NCI-H526 treated with DMSO at 0.1 percent for 48 hours (cell line): ENCODE measurements around the gene SNAP47.
A peak's percentile ranks its signal among the peaks of the same experiment; 100 is the strongest.
"Not testable (repeated sequence)": the region's sequence is repeated elsewhere in the genome, so short reads cannot be mapped to it uniquely, and the experiment has no call there.

Source experiments
- DNase-seq: peaks from one replicate; lab custom pipeline; 2025; lab: John Stamatoyannopoulos, UW

Gene SNAP47

DNA sequence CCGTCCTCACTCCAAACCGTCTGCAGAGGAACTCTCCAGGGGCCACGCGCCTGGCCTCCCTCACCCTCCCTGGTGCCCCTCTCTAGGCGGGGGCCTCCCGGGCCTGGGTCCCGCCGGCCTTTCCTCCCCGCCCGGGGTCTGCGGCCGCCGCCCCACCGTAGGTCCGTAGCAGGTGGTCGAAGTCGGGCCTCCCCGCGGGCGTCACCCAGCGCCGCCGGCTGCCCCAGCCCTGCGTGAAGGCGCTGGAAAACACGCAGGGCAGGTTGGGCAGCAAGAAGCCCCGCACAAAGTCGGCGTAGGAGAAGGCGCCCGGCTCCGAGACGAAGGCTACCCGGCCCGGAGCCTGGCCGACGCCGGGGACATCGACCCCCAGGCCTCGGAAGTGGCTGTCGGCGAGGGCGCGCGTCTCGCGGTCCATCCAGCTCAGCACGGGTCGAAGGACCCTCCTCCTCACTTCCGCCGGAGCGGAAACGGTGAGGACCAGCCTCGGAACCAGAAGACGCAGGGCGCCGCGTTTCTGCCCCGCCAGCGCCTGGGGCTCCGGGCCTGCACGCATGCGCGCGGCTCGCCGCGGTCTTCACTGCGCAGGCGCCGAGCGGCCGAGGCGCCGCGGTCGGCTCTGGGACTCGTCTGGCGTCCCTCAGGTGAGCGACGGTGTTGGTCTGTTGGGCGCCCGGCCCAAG is at the start of gene SNAP47, which contains the start of gene JMJD4:
Gene SNAP47 (plus strand): TSS at position 580 of the 683 bp plus-strand sequence. CDS start 12,302 bp downstream, outside the sequence.
Gene JMJD4 (minus strand): TSS at position 447 of the 683 bp plus-strand sequence. CDS start 29 bp downstream, at position 418.
- peak; percentile 64 for DNase-seq

- no peak for DNase-seq
These were observed 49.4 kb upstream of the SNAP47 start for GRCh38 chr1:227685807-227686206.

- no peak for DNase-seq
These were observed 37.8 kb upstream of the SNAP47 start for GRCh38 chr1:227697321-227697864.

- not testable (repeated sequence) for DNase-seq
These were observed 33.6 kb upstream of the SNAP47 start for GRCh38 chr1:227701631-227702030.

GRCh38 chr1:227707846-227708245 is 27.4 kb upstream of the SNAP47 start:
- DNase-seq: no peak

- DNase-seq: no peak
These were observed 25.8 kb upstream of the SNAP47 start for GRCh38 chr1:227709451-227709850.

DNA sequence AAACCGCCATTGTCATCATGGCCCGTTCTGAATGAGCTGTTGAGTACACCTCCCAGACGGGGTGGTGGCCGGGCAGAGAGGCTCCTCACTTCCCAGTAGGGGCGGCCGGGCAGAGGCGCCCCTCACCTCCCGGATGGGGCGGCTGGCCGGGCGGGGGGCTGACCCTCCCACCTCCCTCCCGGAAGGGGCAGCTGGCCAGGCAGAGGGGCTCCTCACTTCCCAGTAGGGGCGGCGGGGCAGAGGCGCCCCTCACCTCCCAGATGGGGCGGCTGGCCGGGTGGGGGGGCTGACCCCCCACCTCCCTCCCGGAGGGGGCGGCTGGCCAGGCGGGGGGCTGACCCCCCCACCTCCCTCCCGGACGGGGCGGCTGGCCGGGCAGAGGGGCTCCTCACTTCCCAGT is 24.8 kb upstream of the SNAP47 start:
- not testable (repeated sequence) for DNase-seq

DNA sequence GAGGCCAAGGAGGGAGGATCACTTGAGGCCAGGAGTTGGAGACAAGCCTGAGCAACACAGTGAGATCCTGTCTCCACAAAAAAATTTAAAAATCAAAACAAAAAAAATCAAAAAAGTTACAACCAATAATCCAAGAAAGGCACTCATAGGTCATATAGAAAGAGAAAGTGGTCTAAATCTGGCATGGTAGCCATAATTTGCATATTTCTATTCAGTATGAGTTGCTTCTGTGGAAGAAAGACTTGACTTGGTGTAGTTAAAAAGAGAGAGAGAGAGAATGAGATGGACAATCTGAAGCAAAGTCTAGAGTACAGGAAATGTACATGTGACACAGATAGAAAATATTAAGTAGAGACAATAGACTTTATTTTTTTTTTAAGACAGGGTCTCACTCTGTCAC is 22.6 kb upstream of the SNAP47 start:
- no peak for DNase-seq

- no peak for DNase-seq
These were observed 16.3 kb upstream of the SNAP47 start for GRCh38 chr1:227718932-227719331.

DNA sequence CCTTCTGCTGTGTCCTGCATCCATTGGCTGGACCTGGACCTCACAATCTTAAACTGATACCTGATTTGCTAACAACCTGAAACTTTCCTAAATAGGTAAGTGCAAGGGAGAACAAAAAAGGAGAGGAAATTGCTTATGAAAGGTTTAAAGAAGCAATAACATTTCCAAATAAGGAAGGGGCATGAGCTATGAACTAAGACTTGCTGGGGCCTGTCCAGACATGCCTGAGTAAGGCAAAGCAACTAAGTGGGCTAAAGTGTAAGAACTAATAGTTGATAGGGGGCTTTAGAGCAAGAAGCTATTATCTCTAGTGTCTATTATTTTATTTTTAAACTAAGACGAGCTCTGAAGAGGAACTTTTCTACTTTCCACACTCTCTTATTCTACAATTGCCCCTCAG is 11.8 kb upstream of the SNAP47 start:
- DNase-seq: no peak

- no peak for DNase-seq
These were observed 10.2 kb upstream of the SNAP47 start for GRCh38 chr1:227725046-227725445.

DNA sequence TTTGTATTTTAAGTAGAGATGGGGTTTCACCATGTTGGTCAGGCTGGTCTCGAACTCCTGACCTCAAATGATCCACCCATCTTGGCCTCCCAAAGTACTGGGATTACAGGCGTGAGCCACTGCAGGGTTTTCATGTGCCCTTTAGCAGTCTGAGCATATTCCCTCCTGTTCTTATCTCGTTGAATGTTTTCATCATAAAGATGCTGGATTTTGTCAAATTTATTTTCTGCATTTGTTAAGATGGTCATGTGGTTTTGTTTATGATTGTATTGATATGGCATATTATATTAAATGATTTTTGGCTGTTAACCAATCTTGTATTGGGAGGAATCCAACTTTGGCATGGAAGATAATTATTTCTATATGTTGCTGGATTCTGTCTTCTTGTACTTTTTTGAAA is 8.9 kb upstream of the SNAP47 start:
- DNase-seq: no peak

DNA sequence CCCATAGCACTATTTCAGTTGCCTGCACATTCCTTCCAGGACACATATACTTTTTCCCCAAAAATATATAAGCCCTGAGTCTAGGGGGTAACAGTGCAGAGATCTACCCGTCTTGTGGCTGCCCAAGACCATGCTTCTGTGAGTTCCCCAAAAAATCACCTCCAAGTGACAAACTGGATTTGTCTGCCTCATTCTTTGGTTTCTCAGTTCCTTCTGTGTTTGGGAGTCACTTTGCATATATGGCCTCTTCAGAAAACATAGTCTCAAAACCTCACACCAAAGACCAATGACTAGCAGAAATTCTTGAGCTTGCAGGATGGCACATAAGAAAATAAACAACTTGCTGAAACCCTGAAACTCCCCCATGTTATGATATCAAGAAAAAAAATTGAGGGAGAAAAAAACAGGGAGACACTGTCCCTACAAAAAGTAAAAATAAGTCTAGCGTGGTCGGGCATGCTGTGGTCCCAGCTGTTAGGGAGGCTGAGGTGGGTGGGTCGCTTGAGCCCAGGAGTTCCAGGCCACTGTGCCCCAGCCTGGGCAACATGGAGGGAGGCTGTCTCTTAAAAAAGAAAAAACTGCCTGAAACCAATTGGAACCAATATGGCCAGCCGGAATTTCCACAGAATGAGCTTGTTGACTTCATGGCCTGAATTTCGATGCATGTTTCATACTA is 8.2 kb upstream of the SNAP47 start:
- no peak for DNase-seq

DNA sequence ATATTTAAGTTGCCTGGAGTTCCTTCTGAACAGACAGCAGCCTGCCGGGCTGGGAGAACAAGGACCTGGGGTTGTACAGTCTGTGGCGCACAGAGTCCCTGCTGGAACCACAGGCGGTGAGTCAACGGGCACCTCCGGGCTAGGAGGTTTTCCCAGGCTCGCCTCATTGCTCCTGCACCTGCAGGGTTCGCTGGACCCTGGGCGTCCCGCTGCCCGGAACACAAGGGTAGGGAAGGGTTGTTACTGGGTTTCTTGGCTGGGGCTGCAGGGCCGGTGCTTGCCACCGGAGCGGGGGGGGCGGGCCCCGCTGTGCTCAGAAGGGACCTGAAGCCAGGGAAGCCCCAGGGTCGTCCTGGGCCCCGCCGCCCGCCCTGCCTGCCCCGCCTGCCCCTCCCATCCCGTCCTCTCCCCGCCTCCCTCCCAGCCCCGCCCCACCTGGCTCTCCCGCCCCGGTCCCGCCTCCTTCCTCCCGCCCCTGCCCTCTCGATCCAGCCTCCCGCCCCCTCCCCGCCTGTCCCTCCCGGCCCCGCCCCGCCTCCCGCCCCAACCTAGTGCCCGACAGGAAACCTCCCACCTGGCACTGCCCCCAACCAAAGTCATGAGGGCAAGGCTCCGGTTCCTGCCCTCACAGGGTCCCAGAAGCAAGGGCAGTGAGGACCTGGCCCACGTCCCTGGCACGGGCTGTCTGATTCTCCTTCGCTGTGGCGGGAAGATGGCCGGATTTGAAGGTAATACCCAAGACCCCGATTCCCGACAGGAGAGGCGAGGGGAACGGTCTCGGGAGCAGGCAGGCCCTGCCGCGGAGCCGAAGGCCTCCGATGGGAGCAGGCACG is 7.0 kb upstream of the SNAP47 start:
- peak; percentile 20 for DNase-seq

DNA sequence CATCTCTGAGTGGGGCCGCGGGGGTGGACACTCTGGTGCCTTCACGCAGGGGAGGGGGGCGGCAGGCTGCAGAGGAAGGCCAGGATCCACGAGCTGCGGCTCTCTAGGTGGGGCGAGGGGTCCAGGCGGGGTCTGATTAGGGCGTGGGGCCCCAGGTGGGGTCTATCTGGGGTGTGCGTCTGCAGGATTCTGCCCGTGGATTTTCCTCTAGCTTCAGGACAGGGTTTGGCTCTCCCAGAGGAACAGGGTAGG is 6.4 kb upstream of the SNAP47 start:
- no peak for DNase-seq

DNA sequence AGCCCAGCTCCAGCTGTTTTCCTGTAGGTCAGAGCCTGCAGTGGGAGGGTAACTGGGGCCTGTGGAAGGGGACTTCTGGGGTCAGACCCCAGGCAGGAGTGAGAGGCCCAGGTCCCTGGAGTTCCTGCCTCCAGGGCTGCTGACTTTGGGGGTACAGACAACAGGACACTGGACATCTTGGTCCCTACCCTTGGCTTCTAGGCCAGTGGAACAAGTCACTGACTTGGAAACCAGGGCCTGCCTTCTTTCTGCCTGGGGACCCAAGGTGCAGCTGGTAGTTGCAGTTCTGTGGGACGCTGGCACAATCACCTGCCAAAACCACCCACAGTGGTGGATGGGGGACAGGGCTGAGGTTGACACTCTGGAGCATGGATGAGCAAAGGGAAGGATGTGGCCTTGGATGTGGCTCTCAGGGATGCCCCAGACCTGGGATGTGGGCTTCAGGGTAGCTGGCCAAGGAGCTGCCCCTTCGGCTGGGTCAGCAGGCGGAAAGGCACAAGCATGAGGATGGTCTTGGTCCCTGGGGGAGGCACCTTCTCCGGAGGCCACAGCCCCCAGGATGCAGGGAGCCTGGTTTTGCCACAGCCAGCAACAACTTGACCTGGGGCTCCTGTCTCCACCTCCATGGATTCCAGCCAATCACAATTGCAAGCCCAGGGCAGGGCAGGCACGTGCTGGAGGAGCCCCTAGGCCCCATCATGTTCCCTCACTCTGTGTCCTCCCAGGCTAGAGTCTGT is 5.9 kb upstream of the SNAP47 start:
- DNase-seq: no peak

GRCh38 chr1:227729881-227730629 is 5.2 kb upstream of the SNAP47 start:
- DNase-seq: no peak

GRCh38 chr1:227730630-227731151 is 4.5 kb upstream of the SNAP47 start:
- no peak for DNase-seq

DNA sequence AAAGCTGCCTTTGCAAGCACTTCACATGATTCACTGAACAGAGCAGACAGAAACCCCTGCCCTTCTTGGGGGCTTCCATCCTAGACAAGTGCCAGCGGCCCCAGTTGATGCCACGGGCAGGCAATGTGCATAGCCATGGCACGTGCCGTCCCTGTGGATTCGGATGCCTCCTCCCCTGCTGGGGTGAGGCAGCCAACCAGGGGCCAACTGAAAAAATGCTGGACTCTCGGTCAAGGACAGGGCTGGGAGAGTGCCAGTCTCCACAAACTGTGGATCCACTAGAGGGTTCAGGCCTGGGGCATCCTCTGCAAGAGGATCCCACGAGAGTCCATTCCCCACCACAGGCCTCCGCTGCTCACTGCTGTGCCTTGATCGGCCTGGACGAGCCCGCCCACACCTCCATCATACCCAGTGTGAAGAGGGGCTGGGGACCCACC is 4.0 kb upstream of the SNAP47 start:
- DNase-seq: no peak

- no peak for DNase-seq
These were observed 3.3 kb upstream of the SNAP47 start for GRCh38 chr1:227731696-227732585.
